GM21526 (cell line): ENCODE data around the gene CTNND2.

Experiments used
- ATAC-seq: cut with Tn5 transposase; IDR thresholded peaks from one replicate; pipeline ENCODE4 v1.9.1; 2021; ENCODE audit warnings: moderate library complexity; ENCODE audit not compliant: unreplicated experiment, low FRiP score

CTNND2 gene

DNA sequence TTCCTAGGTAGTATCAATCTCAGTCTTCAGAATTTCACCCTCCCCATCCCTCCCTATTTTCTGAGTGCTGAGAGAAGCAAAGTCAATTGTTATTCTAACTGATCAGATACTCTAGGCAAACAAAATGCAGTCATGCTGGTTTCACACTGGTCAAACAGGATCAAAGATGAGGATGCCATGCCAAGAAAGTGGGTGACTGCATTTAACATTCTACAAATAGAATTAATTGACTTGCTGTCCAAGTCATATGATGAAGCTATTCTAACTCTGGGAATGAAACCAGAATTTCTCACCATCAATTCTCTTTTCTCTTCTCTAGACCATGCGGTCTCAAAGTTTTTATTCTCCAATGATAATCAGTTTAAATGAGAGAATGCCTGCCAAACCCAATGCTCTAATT is 112.5 kb downstream of the CTNND2 start:
- no peak for ATAC-seq

DNA sequence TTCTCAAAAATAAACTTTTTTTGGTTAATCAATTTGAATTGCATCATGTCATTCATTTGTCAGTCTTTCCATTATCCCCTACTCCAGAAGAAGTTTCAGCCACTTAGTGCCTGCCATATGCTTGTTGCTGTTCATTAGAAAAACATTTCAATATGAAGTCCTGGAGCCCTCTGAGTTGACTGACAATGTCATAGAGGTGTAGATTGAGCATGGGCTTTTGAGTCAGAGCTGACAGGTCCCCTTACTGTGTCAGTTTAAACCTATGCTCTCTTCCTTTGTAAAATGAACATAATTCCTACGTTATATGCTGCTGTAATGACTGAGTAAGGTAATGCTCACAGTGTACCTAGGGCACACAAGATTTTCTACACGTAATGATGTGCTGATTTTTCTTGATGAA is 114.0 kb downstream of the CTNND2 start:
- no peak for ATAC-seq

DNA sequence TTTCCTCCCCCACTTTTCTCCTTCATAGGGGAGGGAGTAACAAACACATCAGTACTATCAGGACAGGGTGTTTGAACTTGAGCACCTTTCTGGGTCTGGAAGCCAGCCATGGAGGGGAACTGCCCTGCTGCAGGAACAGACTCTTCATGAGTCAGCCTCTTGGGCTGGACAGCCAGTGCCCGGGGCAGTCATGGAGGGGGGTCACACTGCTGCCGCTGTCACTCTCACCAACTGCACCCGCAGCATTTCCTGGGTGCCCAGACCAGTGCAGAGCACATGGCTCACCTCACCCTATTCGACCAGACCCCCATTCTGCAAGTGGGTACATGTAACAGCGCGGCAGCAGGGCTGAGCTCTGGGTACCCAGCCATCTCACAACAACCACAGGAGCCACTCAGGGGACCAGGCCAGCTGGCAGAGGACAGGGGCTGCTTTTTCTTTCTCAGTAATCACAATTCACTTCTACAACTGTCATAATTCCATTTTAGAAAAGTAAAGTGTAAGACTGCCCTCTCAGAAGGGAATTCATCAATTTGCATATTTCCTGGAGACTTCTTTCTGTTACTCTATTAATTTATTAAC is 118.4 kb downstream of the CTNND2 start:
- ATAC-seq, result no peak

DNA sequence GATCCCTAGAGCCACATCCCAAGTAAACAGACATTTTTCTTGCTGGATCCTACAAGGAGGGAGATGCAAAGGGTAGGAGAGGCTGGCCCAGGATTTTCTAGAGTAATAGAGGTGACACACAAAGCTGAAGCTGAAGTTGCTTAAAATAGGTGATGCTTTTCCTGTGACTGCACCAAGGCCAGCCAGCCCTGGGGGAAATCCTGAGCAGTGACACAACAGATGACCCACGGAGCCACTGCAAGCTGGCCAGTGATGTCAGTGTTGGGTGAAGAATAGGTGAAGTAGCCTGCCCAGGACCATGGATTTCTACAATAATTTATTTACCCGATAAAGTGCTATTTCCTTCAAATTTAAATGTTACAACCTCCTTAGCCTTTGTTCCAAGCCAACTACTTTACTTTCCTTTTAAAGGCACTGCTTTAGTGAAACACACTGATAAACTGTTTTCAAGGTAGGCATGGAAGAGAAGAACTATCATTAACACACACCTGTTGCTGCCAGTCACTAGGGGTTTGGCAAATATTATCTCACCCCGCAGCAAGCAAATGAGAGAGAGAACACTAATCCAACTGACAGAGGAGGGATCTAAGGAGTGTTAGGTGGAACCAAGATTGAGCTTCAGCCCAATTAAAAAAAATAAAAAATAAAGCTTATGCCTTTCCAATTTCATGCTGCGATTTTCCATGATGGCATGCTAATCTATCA is 123.5 kb downstream of the CTNND2 start:
- no peak for ATAC-seq

DNA sequence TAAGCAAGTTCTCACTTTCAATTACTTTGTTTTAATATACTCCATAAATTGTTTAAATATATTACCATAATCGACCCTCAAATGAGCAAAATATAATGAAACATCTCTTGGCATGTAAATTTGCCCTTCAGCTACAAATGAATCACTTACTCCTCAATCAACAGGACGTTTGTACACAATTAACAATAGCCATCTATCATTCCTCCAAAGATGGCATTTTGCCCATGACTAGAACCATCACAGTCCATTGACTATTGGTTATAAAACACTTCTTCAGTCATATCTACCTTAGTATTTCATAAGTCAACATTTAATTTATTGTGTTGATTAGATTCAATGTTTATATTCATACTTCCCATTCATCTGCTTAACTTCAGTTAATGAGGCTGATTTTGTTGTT is 127.2 kb downstream of the CTNND2 start:
- no peak for ATAC-seq

DNA sequence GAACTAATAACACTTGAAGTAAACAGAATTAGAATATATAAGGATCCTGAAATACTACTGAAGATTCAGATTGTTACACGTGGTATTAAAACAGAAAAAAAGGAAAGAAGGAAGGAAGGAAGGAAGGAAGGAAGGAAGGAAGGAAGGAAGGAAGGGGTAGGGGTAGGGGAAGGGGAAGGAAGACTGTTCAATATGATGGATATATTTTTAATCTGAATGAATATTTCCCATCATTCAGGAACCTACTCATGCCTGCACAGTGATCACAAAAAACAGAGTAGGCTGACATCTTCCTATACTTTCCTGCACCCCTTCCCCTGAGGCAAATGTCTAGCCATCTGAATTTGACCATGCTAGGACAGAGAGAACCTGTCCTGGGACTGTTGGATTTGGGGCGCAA is 133.9 kb downstream of the CTNND2 start:
- ATAC-seq, result no peak

DNA sequence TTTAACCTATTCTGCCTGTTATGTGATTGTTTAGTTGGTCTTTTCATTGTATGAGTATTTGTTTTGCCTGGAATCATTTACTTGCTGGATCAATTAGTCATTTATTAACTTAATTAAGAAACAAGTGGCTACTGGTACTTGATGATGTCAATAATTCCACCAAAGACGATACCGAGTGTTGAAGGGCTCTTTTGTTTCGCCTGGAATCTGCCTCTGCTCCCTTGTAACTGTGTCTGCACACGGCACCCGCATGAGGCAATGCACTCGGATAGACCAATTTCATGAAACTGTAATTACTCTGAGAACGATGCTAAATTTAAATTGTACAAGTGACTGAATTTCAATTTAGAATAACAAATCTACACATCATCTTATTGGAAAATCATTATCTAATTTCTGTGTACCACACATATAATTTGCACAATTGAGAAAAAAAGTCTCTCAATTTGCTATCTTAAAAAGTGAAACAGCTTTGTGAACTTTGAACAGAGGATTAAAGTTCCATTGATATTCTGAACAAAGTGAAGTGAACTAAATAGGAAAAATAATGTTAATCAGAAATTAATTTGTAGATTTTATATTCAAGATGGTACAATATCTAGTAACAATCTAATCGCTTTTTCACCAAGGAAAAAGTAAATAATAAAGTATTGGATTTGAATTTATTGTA is 143.2 kb downstream of the CTNND2 start:
- ATAC-seq, result no peak

DNA sequence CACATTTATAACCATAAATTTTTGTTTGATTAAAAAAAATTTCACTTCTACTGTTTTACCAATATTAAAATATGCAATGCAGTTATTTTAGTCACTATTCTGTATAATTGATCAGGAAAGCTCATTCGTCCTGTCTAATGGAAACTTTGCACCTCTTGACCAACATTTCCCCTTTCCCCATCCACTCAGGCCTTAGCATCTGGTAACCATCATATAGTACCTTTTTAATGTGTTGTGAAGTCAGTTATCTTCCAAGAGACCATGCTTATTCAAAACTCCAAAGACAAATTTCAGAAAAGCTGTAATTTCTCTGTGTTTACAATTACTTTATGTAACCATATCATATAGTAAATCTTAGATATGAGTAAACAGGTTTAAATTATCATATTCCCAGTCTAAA is 145.9 kb downstream of the CTNND2 start:
- no peak for ATAC-seq

DNA sequence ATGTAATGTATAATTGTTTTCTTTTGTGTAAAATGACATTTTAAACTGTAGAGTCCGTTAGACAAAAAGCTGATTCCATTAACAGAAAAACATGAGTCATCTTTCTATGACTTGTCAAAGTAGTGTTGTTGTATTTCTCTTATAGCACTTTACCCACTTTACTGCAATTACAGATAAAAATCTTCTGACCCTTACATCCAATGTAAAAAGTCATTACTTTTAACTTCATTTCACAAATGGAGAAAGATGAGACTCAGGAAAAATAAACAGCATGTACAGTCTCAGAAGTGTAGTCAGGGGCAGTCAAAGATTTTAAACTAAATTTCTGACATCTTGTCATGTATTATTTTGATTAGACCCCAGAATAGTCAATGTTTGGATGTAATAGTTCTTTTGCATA is 146.6 kb downstream of the CTNND2 start:
- ATAC-seq, result no peak

DNA sequence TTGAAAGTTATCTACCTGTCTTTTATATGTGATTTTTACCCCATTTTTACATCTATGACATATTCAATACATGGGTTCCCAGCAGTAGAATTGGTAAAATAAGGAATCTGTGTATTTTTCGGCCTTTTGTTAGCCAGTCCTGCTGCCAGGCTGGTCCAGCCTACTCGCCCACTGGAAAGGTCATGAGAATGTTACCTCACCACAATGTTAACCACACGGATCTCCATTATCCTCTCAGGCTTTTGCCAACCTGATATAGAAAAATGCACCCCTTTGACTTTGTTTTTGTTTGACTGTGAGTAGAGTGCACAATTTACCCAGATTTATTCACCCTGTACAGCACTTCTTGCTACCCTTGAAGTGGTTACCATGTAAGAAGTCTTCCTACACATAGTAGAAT is 167.2 kb downstream of the CTNND2 start:
- ATAC-seq, result no peak

DNA sequence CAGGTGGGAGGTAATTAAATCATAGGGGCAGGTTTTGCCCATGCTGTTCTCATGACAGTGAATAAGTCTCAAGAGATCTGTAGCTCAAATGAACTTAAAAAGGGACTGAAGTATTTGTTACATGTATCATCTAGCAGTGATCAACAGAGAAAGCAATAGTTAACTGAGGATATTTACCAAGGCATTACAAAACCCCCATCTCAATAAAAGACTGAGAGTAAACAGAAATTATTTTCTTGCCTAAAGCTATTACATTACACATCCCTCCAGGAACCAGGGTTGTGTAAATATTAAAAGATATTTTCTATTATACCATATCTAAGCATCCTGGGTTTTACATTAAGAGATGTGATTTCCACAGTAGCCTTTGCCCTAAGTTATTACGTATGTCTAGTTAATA is 169.9 kb downstream of the CTNND2 start:
- no peak for ATAC-seq

DNA sequence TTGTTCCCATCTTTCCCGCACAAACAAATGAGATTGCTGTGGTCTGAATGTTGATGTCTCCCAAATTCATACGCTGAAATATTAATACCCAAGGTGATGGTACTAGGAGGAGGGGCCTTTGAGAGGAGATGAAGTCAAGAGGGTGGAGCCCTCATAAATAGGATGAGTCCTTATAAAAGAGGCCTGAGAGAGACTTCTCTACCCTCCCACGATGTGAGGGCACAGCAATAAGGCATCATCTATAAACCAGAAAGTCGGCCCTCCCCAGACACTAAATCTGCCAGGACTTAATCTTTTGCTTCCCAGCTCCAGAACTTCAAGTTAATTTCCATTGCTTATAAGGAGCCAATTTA is 170.4 kb downstream of the CTNND2 start:
- no peak for ATAC-seq

DNA sequence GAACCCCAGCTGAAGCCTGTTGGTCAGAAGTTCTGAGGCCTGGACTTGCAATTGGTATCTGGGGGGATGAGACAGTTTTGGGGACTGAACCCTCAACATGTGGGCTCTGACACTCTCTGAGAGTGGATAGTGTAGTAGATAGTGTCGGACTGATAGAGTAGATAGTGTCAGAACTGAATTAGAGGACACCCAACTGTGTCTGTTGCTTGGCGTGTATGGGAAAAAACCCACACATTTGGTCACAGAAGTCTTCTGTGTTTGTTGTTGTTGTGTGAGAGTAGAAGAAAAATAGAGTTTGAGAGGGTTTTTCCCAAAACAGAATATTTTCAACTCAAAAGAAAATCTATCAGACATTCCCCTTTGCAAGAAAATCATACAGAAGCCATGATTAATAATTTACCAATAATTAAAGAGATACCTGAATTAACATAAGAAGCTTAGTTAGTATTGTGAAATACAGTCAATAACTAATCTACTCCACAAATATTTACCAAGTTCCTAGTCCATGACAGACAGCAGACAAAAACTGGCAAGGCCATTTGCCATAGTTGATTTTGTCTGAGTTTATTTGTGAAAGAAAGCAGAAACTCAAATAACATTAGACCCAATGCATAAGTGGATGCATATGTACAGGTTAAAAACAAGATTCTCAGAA is 170.9 kb downstream of the CTNND2 start:
- no peak for ATAC-seq

DNA sequence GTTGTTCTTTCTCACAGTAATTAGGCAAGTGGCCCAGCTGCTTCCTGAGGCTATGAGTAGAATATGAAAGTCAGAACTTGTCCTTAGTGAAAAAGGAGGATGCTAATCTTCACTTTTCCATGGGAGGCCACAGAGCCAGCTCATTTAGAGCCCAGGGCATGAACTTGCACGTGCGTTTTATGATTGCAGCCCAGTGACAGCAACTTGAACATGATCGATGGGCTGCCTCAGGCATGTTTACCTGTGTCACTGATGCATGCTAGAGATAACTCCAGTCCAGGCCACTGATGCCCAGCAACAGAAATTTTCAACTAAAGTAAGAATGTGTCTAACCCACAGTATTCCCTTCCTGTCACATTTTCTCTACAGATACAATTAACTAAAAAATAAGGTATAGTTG is 179.3 kb downstream of the CTNND2 start:
- ATAC-seq, result no peak

DNA sequence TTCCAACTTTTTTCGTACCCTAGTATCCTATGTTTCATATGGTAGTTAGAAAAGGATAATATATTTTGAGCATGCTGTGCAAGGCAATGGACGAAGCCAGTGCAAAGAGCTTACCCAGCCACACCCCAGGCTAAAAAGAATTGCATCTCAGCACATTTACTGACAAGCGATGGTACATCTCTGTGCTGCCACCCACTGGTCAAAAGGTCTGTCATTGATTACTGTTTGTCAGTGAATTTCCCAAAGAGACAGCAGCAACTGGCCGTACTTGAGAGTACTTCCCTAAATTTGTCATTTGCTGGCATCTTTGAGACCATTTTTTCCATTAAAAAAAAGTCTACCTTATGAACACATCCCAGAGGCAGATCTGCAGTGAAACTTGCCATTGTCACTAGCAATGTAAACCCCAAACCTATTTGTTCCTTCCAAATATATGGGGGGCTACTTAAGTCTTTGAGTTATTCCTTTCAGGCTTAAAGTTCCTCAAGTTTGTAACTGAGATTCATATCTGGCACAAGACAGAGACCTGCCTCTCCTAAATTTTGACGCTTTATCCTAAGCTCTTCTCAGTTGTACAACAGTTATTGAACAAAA is 184.3 kb downstream of the CTNND2 start:
- ATAC-seq, result no peak

DNA sequence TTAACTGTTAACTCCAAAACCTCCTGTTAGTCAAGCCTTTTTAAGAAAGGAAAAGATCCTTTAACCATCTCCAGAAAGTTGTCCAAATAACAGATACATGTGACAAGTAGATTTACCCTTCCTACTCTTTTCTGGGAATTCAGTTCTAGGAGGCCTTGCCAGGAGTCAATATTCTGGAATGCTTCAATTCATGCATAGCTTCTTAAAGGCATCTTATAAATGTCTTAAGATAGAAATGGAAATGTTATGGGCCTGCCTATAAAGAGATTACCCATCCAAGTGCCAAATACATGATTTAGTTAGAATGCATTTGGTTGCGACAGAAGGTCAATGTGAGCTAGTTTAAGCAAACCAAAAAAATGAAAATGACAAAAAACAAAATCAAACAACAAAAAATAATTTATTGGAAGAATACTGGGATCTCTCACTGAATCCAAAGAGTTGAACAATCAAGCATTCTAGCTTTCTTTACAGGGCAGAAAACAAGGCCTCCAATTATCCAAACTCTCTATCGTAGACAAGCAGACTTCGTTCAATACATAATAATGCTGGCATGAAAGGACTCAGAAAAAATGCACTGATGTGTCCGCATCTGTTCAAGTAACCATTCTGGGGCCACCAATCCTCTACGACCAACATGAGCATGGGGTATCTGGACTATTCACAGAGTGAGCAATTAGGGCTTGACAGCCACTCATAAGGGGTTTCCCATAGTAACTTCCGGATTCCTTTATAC is 188.6 kb downstream of the CTNND2 start:
- no peak for ATAC-seq

DNA sequence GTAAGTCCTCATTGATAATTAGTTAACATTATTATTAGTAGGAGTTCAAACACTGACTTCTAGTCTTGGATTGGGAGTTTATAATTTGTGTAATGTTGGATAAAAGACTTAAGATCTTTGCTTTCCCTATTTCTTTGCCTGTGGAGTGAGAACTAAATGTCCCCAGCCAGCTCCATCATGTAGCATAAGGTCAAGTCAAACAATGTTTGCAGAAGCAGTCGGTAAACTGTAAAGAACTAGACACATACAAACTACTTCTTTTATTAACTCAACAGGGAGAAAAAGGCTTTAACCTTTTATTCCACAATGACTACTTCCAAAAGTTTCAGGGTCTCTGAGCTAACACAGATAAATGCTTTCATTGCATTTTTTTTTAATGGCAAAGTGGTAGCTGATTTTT is 192.3 kb downstream of the CTNND2 start:
- no peak for ATAC-seq

DNA sequence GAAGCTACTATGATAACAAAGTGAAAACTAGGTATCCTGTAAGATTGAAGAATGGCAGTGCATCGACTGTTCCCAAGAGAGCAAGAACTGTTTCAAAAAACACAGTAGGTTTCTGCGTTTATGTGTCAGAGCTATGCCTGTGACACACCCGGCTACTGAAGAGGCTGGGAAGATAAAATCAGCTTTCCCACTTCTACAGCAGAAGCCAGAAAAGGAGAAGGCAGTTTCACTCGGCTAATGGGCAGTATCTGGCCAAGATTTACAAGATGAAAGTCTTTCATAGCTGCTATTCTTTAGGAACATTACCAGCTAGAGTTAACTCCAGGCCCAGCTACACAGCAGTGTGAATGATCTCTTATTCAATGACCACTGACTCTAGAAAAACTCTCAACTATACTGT is 195.2 kb downstream of the CTNND2 start:
- no peak for ATAC-seq

DNA sequence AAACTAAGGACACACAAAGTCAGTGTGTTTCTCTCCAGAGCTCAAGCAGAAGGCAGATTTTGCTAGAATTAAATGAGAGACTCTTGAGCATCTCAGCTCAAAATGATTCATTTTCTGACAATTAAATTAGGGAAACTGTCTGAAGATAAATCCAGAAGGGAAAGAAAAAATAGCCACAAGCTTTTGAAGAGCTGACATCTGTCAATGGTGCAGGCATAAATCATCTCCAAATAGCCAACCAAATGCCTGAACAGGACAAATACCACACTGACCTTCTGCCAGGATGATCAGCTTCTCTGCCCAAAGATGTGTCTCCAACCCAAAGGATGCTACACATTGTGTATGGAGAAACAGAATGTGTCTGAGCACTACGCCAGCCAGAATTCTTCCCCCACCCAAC is 199.3 kb downstream of the CTNND2 start:
- ATAC-seq, result no peak

DNA sequence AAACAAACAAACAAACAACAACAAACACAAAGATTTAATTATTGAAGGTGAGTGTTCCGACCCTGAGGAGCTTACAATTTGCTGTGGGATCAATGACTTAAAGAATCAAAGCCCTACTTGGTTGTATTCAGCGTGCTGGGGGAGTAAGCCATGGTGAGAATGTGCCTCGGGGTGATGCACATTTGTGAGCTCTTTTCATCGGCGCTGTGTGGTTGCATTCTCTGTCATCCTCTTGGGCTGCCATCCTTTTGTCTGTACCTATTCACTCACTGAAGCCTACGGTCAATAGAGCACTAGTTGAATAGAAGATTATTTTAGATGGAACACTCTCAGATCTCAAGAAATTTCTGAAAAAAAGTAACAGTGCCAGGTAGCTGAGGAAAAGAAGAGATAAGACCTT is 203.9 kb downstream of the CTNND2 start:
- ATAC-seq, result no peak

DNA sequence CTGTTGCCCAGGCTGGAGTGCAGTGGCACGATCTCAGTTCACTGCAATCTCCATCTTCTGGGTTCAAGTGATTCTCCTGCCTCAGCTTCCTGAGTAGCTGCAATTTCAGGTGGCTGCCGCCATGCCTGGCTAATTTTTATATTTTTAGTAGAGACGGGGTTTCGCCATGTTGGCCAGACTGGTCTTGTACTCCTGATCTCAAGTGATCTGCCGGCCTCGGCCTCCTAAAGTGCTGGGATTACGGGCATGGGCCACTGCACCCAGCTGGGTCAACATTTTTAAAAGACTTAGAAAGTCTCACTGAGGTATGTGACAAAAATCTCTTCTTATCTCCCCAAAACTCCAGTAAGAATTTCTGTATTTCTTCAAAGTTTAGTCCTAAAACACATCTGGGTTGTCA is 211.6 kb downstream of the CTNND2 start:
- ATAC-seq, result no peak
